Ovary (tissue), 3 donors: Measurements from ENCODE around the gene NUDT9.

Source experiments
- POLR2A ChIP-seq: fragments of 450-650 bp; IDR thresholded peaks from one replicate; pipeline ENCODE4 v1.6.1; 2017; ENCODE audit warnings: antibody characterized with exemption, mild to moderate bottlenecking, moderate library complexity
- TF ChIP-seq, protein P1 (sequence below), 3 donors: fragments of 450-650 bp in 2 of 3; fragments of 200-600 bp in 1 of 3; IDR thresholded peaks; one replicate each; pipeline versions ENCODE4 v1.5.1 to v1.8.0; 2016 to 2022; ENCODE audit warnings: antibody characterized with exemption in 3 of 3, mild to moderate bottlenecking in 1 of 3
- donor health status: DM: no; HTN: no; CAD: no.

DNA sequence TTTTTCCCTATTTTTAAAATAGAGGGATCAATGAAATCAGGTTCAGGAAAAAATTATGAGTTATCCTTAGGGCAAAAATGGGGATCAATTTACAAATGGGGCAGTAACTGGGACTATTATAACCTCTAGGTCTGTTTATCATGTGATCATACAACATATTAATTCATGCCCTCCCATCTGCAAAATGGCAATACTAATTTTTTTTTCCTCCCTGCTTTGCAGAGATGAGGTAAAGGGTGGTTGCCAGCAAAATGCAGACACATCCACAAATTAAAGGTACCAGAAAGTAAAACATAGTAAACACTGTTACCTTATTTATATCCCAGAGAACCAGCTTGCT is 31.9 kb upstream of the NUDT9 start:
- TF ChIP-seq, protein P1, sequence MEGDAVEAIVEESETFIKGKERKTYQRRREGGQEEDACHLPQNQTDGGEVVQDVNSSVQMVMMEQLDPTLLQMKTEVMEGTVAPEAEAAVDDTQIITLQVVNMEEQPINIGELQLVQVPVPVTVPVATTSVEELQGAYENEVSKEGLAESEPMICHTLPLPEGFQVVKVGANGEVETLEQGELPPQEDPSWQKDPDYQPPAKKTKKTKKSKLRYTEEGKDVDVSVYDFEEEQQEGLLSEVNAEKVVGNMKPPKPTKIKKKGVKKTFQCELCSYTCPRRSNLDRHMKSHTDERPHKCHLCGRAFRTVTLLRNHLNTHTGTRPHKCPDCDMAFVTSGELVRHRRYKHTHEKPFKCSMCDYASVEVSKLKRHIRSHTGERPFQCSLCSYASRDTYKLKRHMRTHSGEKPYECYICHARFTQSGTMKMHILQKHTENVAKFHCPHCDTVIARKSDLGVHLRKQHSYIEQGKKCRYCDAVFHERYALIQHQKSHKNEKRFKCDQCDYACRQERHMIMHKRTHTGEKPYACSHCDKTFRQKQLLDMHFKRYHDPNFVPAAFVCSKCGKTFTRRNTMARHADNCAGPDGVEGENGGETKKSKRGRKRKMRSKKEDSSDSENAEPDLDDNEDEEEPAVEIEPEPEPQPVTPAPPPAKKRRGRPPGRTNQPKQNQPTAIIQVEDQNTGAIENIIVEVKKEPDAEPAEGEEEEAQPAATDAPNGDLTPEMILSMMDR (IDR thresholded peaks at IDR 0.05) = no peak
- no peak for TF ChIP-seq POLR2A
